Thyroid gland (tissue), 4 donors: ENCODE results near the gene SEC22A. TPM values are rescaled to one million over a fixed set of nuclear protein-coding genes. Genes with fewer than 3 reads are reported as not detected.
A peak's percentile ranks its signal among the peaks of the same experiment; 100 is the strongest.

ENCODE experiments used
- DNase-seq, 2 donors: peaks; one replicate each; pipeline ENCODE4 v3.0.0-alpha.2; 2019
- H3K27ac ChIP-seq, 3 donors: fragments of 200-600 bp; sonication (generic); 1 replicate in 2 of 3; 2 replicates in 1 of 3; pipeline ENCODE4 v1.5.1; 2016 to 2019; ENCODE audit warnings: mild to moderate bottlenecking in 1 of 3, moderate library complexity in 1 of 3
- H3K27me3 ChIP-seq: fragments of 200-600 bp; sonication (generic); one replicate; pipeline ENCODE4 v1.5.1; 2019
- H3K36me3 ChIP-seq, 2 donors: fragments of 200-600 bp; sonication (generic); one replicate each; pipeline ENCODE4 v1.5.1; 2016 to 2019
- H3K4me1 ChIP-seq, 2 donors: fragments of 200-600 bp; sonication (generic); one replicate each; pipeline ENCODE4 v1.5.1; 2017 to 2019
- H3K4me3 ChIP-seq, 3 donors: fragments of 200-600 bp; sonication (generic); replicated peaks in 1 of 3; 1 replicate in 2 of 3; 2 replicates in 1 of 3; pipeline ENCODE4 v1.5.1; 2016; ENCODE audit warnings: mild to moderate bottlenecking in 1 of 3
- H3K9me3 ChIP-seq: fragments of 200-600 bp; sonication (generic); one replicate; pipeline ENCODE4 v1.5.1; 2017
- POLR2A ChIP-seq, 2 donors: fragments of 450-650 bp; IDR thresholded peaks; one replicate each; pipeline ENCODE4 v1.6.1; 2017; ENCODE audit warnings: antibody characterized with exemption in 2 of 2, mild to moderate bottlenecking in 2 of 2, moderate library complexity in 1 of 2
- WGBS, 2 donors: methylation state at CpG; one replicate each; pipeline ENCODE4 v1.1.5; 2017; 5-methylcytosine and 5-hydroxymethylcytosine counted together
- intact Hi-C: fragments of 100-400 bp; cut with DNase I; formaldehyde crosslinking; loops from one replicate; pipeline ENCODE4 v1.15.1; 2023
- total RNA-seq, 4 donors: library from RNA; depleted of rRNA; stranded (reverse); fragments of >200 nt; gene quantifications; one replicate each; pipeline ENCODE4 v1.2.3, GENCODE V29; 2016
- TF ChIP-seq, protein P1 (sequence below), 6 experiments: fragments of 200-600 bp in 3 of 6; fragments of 450-650 bp in 3 of 6; sonication (generic) in 3 of 6; IDR thresholded peaks; one replicate each; pipeline ENCODE4 v1.5.1; 2016 to 2019; ENCODE audit warnings: antibody characterized with exemption in 6 of 6, mild to moderate bottlenecking in 2 of 6, inconsistent platforms in 1 of 6, moderate library complexity in 1 of 6

SEC22A gene
- total RNA-seq, 4 donors from 2014 or later: 22.4 to 45.2 (median 33.6) TPM

DNA sequence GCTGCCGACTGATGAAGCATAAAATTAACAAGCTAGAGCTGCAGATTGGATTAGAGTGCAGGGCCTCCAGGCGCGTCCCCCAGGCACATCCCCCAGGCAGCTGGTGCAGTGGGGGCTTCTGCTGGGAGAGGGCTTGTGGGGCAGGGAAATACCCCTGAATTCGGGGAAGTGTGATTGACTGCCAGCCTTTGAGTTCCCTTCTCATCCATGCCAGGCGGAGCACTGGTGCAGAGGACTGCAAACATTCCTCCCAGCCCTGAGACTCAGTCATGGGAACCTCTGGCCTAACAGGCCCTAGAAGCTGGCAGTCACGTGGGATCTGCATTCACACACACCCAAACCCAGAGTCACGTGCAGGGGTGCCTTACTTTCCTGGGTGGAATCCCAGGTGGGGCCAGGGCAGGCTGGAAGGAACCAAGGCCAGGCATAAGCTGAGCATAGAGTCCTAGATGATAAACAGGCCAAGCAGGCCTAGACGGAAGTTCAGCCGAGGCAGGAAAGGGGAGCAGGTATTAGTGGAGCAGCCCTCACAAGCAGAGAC is 46.2 kb upstream of the SEC22A start:
- TF ChIP-seq, protein P1, sequence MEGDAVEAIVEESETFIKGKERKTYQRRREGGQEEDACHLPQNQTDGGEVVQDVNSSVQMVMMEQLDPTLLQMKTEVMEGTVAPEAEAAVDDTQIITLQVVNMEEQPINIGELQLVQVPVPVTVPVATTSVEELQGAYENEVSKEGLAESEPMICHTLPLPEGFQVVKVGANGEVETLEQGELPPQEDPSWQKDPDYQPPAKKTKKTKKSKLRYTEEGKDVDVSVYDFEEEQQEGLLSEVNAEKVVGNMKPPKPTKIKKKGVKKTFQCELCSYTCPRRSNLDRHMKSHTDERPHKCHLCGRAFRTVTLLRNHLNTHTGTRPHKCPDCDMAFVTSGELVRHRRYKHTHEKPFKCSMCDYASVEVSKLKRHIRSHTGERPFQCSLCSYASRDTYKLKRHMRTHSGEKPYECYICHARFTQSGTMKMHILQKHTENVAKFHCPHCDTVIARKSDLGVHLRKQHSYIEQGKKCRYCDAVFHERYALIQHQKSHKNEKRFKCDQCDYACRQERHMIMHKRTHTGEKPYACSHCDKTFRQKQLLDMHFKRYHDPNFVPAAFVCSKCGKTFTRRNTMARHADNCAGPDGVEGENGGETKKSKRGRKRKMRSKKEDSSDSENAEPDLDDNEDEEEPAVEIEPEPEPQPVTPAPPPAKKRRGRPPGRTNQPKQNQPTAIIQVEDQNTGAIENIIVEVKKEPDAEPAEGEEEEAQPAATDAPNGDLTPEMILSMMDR (IDR thresholded peaks at IDR 0.05): no peak
- no peak for TF ChIP-seq POLR2A (IDR thresholded peaks at IDR 0.05)
- H3K27ac ChIP-seq: no peak overlapping the region
- H3K9me3 ChIP-seq: no peaks in the 10 kb centered on the region
- 90 to 94% methylated on average over 8 to 9 of the region's 9 CpGs for WGBS, 2 donors
- no peak for DNase-seq
- intact Hi-C loops: no loop called here
- no peaks in the 10 kb centered on the region for H3K27me3 ChIP-seq
- H3K4me1 ChIP-seq: peaks cover 9 to 14% of the 10 kb centered on the region in 2 donors
- H3K4me3 ChIP-seq: no peak overlapping the region
- H3K36me3 ChIP-seq: peaks cover 14 to 21% of the 10 kb centered on the region in 2 donors

DNA sequence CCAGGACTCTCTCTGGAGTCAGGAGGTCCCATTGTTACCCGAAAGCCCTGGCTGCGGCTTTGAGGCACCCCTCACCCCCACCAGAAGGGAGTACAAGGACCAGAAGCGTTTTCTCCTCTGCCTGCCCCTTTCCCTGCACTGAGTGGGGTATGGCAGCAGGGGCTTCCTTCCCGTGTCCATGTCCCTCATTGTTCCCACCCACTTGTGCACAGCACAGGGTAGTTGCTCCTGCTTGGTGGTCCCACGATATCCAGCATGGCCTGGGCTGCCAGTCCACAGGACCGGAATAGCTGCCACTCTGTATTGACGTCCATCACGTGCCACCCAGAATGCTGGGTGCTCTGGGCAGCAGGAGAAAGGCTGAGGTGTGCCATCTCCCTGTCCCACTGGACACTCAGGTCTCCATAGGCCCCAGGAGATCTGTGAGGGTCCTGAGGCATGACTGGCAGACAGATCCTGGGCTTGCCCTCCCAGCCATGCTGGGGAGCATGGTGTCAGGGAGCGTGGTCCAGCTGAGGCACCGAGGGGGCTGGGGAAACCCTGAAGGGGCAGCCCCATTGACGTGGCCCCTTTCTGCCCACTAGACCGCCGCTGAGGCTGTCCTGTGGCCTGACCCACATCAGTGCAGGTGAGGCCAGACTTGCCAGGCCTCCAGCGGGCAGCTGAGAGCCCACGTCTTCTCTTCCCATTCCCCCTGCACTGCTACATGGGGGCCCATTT is 45.3 kb upstream of the SEC22A start:
- no peak for TF ChIP-seq POLR2A (IDR thresholded peaks at IDR 0.05)
- TF ChIP-seq, protein P1 (IDR thresholded peaks at IDR 0.05): no peak
- Histone ChIP-seq H3K36me3 (peaks cover 9 to 15% of the 10 kb centered on the region in 2 donors), H3K9me3 (no peaks in the 10 kb centered on the region), H3K27ac (peak overlapping the region in 1 of 3 donors; percentile 50), H3K4me1 (peaks cover 9 to 14% of the 10 kb centered on the region in 2 donors), H3K4me3 (no peak overlapping the region), H3K27me3 (no peaks in the 10 kb centered on the region)
- DNase-seq: no peak
- WGBS, 2 donors: 95 to 96% methylated on average over 12 to 14 of the region's 15 CpGs
- intact Hi-C loops: no loop called here

DNA sequence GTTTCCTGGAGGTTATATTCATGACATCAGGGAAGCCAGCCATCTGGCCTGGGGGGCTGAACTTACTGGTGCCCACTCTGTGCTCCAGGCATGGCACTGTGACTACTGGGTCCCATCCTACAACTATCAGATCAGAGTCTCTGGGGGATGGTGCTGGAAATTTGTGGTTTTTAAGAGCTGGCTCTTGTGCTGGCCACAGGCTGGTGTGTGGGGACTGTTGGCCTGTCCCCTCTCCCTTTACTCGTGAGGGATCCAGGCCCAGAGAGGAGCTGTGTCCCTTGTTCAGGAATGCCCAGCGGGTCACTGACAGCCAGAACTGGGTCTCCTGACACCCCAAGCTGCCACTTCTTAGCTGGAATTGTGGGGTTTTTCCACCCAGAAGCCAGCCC is 44.5 kb upstream of the SEC22A start:
- intact Hi-C loops: no loop called here
- TF ChIP-seq POLR2A (IDR thresholded peaks at IDR 0.05): no peak
- TF ChIP-seq, protein P1 (IDR thresholded peaks at IDR 0.05): no peak
- WGBS, 2 donors: 66 to 82% methylated on average over 2 of the region's 2 CpGs
- peaks cover 9 to 14% of the 10 kb centered on the region in 2 donors for H3K4me1 ChIP-seq
- no peaks in the 10 kb centered on the region for H3K27me3 ChIP-seq
- no peaks in the 10 kb centered on the region for H3K9me3 ChIP-seq
- DNase-seq: peak in 1 of 2 donors; percentile 13
- H3K4me3 ChIP-seq: no peak overlapping the region
- H3K36me3 ChIP-seq: peaks cover 13 to 18% of the 10 kb centered on the region in 2 donors
- H3K27ac ChIP-seq: peak overlapping the region in 1 of 3 donors; percentile 50

DNA sequence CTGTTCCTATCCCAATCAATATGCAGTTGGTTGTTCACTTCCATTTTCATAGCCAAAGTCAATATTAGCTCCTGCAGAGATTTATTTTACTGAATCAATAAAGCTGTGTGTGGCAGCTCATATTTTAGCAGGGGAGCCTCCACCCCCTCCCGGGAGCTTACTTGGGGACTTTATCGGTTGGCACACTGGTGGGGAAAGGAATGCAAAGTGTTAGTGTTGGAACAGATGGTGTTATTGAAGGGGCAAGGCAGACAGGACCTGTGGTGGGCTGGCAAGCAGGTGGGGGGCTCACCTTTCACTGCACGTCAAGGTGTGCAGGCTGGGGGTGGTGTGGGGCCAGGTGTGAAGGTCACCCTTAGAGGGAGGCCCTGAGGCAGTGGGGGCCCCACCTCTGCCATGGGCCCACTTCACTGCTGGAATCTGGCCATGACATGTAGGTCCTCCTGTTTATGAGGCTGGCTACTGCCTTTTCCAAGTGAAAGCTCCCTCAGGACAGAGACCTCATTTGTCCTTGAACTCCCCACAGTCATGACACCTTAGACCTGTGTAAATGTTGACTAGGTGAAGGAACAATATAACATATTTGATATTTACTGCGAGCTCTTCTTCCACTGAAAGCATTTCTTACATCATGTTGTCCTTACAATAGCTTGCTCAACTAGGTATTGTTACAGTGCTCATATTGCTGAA is 44.0 kb upstream of the SEC22A start:
- Histone ChIP-seq H3K4me3 (no peak overlapping the region), H3K36me3 (peaks cover 13 to 23% of the 10 kb centered on the region in 2 donors), H3K27me3 (no peaks in the 10 kb centered on the region), H3K27ac (peak overlapping the region in 1 of 3 donors; percentile 50), H3K4me1 (peaks cover 9 to 14% of the 10 kb centered on the region in 2 donors), H3K9me3 (no peaks in the 10 kb centered on the region)
- WGBS, 2 donors: 66 to 75% methylated on average over 4 of the region's 4 CpGs
- peak; percentile 18 to 43 for DNase-seq
- intact Hi-C loops: no loop called here
- no peak for TF ChIP-seq POLR2A (IDR thresholded peaks at IDR 0.05)
- TF ChIP-seq, protein P1 (IDR thresholded peaks at IDR 0.05): no peak

DNA sequence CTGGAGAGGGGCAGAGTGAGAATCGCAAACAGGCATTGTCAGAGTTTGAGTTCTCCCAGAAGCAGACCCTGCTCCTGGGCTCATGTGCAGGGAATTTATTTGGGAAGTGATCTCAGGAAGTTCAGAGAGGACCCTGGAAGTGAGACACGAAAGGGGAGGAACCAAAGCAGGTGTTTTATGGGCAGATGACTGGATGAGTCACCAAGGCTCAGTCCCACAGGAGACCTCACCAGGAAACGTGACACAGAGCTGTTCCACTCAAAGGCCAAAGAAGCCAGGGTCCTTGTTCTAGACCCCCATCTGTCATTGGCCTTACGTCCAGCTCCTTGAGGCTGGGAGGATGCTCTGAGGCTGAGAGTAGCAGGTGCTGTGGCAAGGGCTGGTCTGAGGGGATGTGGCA is 43.4 kb upstream of the SEC22A start:
- WGBS, 2 donors: 84 to 90% methylated on average over 4 of the region's 4 CpGs
- no peak overlapping the region for H3K27ac ChIP-seq
- H3K36me3 ChIP-seq: peaks cover 13 to 23% of the 10 kb centered on the region in 2 donors
- TF ChIP-seq POLR2A (IDR thresholded peaks at IDR 0.05): no peak
- TF ChIP-seq, protein P1 (IDR thresholded peaks at IDR 0.05): no peak
- intact Hi-C loops: no loop called here
- DNase-seq: no peak
- no peak overlapping the region for H3K4me3 ChIP-seq
- no peaks in the 10 kb centered on the region for H3K9me3 ChIP-seq
- H3K27me3 ChIP-seq: no peaks in the 10 kb centered on the region
- H3K4me1 ChIP-seq: peaks cover 9 to 14% of the 10 kb centered on the region in 2 donors
